ENCODE measurements around the gene MAGI1.

GRCh38 chr3:66037986-66038369 is 740 bp downstream of the MAGI1 start:
- TF ChIP-seq CTCF (IDR thresholded peaks at IDR 0.05) (no peak), EP300 (IDR thresholded peaks at IDR 0.05) (no peak)
